NCI-H128 (cell line): ENCODE measurements around the gene TRAPPC3.

ENCODE experiments used
- DNase-seq: peaks from one replicate; lab custom pipeline; 2025; ENCODE audit not compliant: unreplicated experiment; lab: John Stamatoyannopoulos, UW

The TRAPPC3 gene

DNA sequence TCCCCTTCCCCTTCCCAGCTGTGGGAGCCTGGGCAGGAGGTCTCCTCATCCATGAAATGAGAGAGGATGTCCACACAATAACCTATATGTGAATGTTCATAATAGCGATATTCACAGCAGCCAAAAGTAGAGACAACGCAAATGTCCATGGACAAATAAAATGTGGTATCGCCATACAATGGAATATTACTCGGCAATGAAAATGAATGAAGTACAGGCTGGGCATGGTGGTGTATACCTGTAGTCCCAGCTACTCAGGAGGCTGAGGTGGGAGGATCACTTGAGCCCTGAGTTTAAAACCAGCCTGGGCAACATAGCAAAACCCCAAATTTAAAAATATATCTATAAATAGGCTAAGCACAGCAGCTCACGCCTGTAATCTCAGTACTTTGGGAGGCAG lies 47.7 kb downstream of the TRAPPC3 start:
- DNase-seq: no peak

DNA sequence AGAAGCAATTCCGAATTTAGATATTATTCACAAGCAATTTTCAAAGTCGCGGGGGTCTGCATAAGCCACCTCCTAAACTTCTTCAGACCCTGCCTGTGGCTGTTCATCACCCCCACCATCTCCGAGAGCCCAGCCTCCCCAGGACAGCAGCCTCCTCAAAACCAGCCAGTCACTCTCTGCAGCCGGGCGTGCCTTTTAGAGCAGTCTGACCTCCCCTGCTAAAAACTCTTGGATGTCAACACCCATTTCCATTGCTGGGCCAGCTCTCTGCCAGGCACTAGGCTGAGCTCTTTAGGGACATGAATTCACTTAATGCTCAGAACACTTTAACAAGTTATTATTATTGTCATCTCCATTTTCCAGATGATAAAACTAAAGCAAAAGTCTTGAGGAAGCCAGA lies 48.9 kb downstream of the TRAPPC3 start:
- no peak for DNase-seq

DNA sequence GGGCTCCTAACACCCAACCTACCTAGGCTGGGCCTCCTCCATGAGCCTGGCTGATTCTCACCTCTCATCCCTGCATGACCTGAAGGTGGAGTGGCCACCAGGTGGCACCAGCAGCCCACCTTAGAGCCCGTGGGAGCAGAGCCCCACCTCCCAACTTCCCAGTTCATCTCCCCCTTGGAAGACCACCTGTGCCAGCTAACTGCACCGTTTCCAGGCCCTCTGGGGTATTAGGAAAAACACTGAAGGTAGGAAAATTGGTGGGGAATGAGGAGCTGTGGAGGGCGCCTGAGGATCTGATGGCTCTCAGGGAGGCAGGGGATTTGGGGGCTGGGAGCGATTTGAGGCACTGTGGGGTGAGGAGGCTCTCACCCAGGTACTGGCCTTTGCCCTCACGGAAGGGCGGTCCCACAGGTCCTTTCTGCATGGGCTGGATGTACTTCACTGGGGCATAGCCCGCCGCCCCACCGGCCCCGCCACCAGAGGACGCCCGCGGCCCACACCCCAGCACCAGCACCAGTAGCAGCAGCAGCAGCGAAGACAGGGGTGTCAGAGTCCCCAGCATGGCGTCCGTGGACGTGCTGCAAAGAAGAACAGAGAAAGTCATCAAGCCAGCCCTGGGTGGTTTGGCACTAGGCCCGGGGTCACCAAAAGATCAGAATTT lies 49.5 kb downstream of the TRAPPC3 start:
- peak; percentile 83 for DNase-seq

DNA sequence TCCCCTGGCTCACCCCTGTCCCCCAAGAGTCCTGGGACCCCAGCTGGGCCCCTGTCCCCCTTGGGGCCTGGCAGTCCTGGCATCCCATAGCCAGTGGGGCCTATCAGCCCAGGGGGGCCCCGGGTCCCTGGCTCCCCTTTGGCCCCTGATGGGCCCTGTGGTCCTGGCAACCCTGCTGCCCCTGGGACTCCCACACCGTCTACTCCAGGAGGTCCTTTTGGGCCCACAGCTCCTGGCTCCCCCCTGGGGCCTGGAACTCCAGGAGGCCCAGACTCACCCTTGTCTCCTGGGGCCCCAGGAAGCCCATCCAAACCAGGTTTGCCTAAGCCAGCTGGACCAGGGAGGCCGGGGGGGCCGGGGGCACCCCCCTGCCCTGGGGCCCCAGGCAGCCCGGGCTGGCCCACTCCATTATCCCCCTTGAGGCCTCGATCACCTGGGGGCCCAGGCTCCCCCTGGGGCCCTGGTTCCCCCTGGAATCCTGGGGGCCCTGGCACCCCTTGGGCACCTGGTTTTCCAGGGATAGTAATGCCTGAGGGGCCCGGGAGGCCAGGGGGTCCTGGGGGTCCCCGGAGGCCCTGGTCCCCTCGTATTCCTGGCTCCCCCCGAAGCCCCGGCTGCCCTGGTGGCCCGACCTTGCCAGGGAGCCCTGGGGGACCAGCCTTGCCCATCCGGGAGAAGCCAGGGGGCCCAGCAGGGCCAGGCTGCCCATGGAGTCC lies 50.5 kb downstream of the TRAPPC3 start:
- DNase-seq: no peak

DNA sequence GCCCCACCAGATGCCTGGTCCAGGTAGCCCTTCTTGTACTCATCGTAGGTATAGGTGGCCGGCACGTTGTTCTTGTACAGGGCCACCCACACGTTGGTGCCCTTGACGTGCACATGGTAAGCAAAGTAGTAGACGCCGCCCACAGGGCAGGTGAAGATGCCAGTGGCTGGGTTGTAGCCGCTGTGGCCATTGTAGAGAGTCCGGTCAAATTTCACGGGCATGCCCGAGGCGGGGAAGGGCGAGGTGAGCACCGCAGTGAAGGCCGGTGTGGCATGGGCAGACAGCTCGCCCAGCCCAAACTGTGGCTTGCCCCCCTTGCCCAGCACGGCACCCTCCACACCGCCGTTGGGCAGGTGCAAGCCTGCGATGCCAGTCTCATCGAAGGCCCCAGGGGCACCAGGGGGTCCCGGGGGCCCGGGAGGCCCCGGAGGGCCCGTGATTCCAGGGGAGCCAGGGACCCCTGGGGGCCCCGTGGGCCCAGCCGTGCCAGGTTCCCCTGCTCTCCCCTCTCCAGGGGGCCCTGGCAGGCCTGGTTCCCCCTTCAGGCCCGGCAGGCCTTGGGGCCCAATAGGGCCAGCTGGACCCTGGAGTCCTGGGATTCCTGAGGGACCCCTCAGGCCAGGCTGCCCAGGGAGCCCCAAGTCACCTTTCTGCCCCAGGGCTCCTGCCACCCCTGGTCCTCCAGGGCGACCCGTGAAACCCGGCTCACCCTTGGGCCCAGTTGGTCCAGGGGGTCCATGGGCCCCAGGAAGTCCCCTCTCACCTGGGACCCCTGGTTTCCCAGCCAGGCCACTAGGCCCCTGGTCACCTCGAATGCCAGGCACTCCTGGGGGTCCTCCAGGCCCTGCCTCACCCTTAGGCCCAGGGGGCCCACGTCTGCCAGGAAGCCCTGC lies 51.3 kb downstream of the TRAPPC3 start:
- no peak for DNase-seq

GRCh38 chr1:36096500-36097432 lies 52.5 kb downstream of the TRAPPC3 start:
- DNase-seq: no peak

DNA sequence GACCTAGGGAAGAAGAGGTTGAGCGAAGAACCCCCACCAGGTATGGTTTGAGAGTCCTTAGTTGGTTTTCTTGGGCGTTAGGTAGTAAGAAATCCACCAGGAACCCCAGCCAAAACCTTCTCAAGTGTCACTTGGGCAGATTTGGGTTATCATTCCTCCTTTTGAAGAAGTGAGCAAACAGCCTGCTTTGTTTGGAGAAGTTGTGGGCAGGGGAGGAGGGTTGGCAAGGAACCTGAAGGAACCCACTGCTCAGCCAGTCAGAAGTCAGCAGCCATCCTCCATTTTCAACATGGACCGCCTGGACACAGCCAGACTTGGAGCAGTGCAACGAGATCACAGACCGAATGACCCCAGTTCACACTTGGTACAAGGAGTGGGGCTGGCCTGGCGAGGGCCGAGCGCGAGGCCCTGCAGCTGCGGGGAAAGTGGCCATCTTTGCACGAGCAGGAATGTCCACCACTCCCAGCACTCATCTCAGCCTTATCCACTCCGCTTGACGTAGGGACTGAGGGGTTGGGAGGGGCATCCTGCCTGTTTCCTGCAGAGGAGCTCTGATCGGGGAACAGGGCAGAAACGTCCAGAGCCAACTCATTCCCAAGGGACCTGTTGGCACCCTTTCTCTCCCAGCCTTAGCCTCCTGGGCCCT lies 53.4 kb downstream of the TRAPPC3 start:
- no peak for DNase-seq

- DNase-seq: no peak
Observed at GRCh38 chr1:36094621-36095061, 54.6 kb downstream of the TRAPPC3 start.

DNA sequence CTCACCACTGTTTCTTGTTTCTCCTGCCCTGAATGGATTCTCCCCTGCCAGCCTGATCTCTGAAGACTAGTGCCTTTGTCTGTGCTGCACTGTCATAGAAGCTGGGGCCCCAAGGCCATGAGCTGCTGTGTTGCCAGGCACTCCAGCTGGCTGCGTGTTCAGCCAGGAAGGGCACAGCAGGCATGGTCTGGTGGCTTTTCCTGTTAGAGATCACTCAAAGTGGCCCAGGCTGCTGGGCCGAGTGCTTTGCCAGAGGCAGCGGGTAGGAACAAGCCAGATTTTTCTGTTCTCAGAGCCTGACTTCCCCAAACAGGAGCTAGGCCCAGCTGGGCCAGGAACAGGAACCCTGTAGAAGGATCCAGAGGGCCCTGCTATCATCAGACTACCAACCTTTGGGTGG lies 55.4 kb downstream of the TRAPPC3 start:
- no peak for DNase-seq

DNA sequence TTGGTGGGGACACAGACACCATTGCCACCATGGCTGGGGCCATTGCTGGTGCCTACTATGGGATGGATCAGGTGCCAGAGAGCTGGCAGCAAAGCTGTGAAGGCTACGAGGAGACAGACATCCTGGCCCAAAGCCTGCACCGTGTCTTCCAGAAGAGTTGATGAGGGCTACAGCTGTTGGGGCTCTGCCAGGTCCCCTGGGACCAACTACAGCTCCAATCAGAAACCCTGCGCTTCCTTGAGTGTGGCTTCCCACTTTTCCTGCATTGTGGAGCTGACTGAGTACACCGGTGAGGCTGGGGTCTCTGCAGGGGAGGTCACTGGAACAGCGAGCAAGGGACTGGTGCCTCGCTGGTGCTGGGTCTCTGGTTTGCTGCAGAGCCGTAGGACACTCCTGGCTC lies 56.1 kb downstream of the TRAPPC3 start:
- DNase-seq: no peak

GRCh38 chr1:36092798-36093185 lies 56.5 kb downstream of the TRAPPC3 start:
- DNase-seq: no peak

GRCh38 chr1:36092166-36092797 lies 57.0 kb downstream of the TRAPPC3 start:
- no peak for DNase-seq

- no peak for DNase-seq
Observed at GRCh38 chr1:36091698-36092097, 57.6 kb downstream of the TRAPPC3 start.

GRCh38 chr1:36091141-36091540 lies 58.1 kb downstream of the TRAPPC3 start:
- no peak for DNase-seq

GRCh38 chr1:36089393-36090121 lies 59.7 kb downstream of the TRAPPC3 start:
- no peak for DNase-seq

- peak; percentile 83 for DNase-seq
Observed at GRCh38 chr1:36088577-36089392, 60.5 kb downstream of the TRAPPC3 start, which contains the start of gene ADPRS. Gene ADPRS (plus strand): TSS chr1:36088892. CDS start chr1:36088905, 13 bp downstream.

DNA sequence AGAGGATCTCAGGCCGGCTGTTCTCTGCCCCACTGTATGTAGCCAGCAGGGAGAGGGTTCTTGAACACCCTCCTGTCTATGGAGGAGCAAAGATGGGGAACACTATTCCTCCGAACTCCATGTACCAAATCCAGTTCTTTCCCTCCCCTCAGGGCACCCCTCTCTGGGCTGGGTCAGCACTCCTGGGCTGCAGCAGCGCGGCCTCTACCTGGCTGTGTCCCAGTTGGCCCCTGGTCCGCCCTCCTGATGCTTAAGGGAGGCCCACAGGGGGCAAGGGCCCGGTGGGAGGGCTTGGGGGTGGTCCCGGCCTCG lies 61.1 kb downstream of the TRAPPC3 start:
- no peak for DNase-seq
